HG03196 (cell line): ENCODE measurements around the gene SCG2.

Source experiments
- ATAC-seq: cut with Tn5 transposase; IDR thresholded peaks from one replicate; pipeline ENCODE4 v1.9.1; 2021; ENCODE audit not compliant: unreplicated experiment

SCG2 gene

DNA sequence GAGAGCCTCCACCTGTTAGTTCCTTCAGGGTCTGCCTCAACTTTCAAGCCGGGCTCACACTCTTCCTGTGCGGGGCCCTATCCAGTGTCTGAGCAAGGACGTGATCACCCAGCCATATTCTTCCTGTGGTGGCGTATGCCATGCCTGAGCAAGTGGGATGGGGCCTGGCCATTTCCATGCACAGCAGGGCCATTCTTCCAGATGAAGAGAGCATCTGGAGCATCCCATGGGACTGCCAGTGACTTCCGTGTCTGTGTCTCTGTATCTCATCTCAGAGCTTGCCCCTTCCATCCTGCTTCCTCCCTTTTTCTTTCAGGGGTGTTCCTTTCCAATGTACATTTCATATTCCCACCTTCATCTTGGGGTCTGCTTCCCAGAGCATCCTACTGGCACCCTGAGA is 20.2 kb downstream of the SCG2 start:
- no peak for ATAC-seq

DNA sequence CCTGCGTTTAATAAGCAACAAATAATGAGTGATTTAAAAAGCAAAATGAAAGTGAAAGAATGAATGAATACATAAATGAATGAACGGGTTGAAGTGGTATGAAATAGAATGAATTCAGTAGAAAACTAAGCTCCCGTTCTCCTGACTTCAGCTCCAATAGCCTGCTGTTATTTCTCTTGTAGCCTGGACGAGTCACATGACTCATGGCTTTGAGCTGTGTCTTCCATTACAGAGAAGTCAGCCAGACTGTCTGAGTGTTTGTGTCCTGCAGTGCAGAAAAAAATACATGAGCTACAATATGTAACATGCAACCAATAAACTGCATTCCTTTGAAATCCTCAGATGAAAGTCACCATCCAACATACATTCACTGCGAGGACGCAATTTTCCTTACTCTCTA is 21.2 kb downstream of the SCG2 start:
- ATAC-seq = no peak

DNA sequence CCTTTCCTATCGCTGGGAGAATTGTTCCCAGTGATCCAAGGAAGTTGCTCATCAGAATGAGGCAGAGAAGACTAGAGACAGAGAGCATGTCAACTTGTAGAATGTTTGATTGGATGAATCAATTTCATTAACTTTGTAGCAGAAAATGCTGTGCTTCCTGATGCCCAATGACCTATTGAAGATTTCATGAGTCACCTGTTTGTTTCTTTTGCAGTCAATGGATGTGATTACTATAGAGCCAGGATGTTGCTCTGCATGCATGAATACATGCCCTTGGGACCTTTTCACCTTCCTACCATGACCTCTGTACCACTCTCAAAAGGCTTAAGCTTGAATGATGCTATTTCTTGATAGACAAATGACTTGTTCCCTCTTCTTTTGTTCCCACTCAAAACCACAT is 23.3 kb downstream of the SCG2 start:
- ATAC-seq = no peak

DNA sequence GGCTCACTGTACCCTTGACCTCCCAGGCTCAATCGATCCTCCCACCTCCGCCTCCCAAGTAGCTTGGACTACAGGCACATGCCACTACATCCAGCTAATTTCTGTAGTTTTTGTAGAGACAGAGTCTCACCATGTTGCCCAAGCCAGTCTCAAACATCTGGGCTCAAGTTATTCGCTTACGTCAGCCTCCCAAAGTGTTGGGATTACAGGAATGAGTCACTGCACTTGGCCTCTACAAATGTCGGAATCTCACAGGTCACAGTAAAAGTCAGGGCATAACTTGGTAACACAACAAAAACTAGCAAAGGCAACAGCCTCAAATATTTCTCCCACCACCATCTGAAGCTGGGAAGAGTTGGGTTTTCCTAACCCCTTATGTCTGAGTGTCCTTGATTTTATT is 25.3 kb downstream of the SCG2 start:
- no peak for ATAC-seq

DNA sequence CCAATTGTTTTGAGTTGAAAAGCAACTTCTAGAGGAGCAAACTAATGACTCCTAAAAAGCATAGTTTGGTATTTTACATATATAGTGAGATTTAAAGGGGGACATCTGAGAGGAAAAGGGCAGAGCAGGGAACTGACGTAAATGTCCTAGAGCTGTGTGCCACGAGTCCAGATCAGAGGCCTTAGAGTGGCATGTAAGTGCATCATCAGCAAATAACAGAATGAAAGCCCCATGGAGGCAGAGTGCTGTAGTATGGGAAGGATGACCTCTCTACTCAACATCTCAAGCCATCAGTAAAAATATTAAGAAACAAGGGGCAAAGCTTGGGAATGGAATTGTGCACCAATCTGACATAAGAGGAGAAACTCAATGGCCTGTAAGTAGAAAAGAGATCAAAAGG is 31.4 kb downstream of the SCG2 start:
- no peak for ATAC-seq

DNA sequence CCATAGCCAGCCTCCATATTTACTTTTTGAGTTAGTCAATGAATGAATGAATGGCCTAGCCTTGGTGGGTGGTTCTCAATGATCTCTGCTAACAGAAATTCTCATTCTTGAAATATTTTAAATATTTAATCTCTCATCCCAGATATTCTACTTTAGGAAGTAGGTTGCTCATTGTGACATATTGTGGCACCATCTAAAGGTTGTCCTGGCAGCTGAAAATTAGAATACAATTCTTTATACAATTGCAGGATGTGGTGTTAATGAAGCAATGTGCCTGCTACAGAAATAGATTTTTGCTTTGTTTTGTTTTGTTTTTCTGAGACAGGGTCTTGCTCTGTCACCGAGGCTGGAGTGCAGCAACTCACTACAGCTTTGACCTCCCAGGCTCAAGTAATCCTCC is 35.8 kb downstream of the SCG2 start:
- ATAC-seq = no peak

DNA sequence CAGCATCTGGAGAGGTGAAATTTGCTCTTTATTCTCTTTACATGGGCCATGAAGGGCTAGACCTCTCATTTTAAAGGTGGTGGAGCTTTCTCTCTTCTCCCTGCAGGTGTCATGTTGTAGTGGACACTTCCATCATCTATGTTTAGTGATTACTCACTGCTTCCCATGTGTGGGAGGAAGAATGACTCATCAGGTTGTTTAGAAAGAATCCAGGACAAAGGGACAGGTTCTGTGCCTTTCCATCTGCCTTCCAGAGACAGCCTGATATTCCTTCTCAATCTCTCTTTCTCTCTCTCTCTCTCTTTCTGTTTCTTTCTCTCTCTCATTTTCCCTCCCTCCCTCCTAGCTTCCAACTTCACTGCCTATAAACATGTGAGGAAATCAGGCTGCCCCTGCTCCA is 38.7 kb downstream of the SCG2 start:
- ATAC-seq = no peak

DNA sequence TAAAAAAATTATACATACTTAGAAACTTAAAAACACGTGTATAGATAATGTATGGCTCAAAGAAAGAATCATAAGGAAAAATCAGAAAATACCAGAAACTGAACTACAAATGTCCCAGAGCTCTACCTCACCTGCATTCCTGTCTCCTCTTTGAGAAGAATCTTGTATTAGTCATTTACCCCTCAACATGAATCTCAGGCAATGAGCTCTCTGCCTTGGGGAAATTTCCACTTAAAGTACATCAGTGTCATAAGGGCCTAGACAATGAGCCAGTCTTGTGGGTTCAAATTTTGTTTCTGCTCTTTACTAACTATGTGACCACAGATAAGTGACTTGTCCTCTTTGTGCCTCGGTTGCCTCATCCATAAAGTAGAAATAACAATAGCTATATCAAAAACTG is 40.1 kb downstream of the SCG2 start:
- no peak for ATAC-seq

DNA sequence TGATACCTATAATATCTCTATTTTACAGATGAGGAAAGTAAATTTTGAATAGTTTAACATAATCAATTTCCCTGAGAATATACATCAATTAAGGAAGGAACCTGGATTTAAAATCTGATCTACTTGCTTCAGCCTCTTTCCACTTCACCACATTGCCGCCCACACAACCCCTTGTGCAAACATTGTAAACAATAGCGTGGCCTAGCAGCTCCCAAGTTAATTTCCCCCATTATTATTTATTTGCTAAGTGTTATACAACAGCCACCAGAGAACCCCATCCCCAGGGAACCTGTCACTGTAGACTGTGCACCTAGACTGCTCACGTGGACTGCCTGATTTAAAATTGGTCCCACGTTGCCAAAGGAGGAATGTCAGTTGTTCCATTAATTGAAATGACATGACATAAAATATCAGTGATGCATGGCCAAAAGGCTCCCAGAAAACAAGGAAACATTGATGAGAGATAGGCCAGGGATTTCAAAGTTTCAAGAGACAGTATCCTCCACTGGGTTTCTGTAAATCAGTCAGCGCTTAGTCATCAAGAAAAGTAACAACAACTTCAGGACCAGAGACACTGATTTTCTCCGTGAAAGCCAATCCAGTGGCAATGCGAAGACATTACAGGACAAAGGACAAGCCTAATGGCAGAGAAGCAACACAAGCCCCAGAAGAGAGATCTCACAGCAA is 41.3 kb downstream of the SCG2 start:
- no peak for ATAC-seq

DNA sequence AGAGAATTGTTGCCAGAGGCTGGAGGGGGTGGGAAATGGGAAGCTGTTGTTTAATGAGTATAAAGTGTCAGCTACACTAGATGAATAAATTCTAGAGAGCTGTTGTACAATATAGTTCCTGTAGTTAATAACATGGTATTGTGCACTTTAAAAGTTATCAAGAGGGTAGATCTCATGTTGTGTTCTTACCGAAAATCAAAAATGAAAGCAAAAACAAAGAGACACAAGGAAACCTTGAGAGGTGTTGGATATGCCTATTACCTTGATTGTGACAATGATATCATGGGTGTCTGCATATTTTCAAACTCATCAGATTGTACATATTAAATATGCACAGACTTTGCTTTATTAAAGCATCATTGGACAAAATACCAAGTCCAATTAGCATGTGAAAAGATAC is 43.2 kb downstream of the SCG2 start:
- ATAC-seq = no peak

DNA sequence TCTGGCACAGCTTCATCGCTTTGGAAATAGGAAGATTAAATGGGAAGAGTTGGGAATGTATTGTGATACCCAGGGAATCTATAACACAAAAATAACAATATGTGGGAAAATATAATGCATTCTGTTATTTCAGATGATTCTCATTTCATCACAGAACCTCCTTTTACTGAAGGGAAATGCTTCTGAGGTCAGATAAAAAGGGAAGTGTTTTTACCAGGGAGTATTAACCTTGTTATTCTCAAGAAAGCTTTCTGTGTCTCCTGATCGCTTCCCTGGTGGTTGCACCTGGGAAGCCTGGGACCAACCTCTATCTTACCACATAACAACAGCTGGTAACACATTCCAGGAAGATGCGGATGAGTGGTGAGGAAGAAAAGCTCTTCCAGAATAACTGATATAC is 47.2 kb downstream of the SCG2 start:
- no peak for ATAC-seq

GRCh38 chr2:223549215-223549614 is 52.9 kb downstream of the SCG2 start:
- ATAC-seq = no peak

- ATAC-seq = no peak
Measured at GRCh38 chr2:223548194-223548593, 54.0 kb downstream of the SCG2 start.
